ENCODE data around the gene TBCCD1. TPM values are rescaled to one million over a fixed set of nuclear protein-coding genes. Genes with fewer than 3 reads are reported as not detected.

The TBCCD1 gene
- total RNA-seq, 2 donors from 2014 or later: 11.9 to 14.0 TPM

DNA sequence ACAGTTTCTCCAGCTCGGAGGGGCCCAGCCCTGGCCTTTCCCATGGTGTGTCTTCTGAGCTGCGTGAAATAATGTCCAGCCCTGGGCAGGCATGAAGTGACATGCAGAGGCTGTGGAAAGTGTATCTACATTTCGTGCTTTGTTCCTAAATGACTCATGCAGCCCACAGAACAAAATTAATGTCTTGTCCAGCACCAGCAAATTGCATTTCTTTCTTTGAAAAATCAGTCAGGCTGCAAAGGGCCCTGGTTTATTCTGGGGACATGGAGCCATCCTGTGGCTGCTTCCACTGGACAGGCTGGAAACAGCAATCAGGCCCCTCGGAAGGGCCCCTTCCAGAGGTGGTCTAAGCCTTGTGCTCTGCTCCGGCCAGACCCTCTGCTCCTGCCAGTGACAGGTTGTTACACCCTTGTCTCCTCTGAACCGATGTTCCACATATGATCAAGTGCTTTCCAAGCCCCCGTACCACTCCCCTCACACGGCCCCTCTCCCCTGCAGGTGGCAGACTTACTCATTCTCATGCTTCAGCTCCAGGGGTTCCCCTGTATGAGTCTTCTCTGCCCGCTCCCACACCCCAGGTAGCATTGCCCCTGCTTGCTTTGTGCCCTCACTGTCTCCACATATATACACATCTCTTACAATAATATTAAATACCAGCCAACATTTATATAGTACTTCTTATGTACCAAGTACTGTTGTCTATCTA, 56.6 kb downstream of the TBCCD1 start:
- Mint-ChIP-seq H3K9me3 (no peaks in the 10 kb centered on the region), H3K27me3 (ENCODE audit: insufficient read depth) (peaks cover 7% of the 10 kb centered on the region), H3K36me3 (ENCODE audit: low read depth) (no peaks in the 10 kb centered on the region), H3K4me1 (no peaks in the 10 kb centered on the region), H3K4me3 (no peak overlapping the region), H3K27ac (no peak overlapping the region)
- H3K9me3 ChIP-seq (ENCODE audit: control insufficient read depth, low read length): no peaks in the 10 kb centered on the region
- no peaks in the 10 kb centered on the region for H3K27me3 ChIP-seq (ENCODE audit: control insufficient read depth, insufficient read depth, low read length, poor library complexity, severe bottlenecking)
- WGBS, 2 experiments (ENCODE audit: insufficient coverage in 1 of 2, insufficient read length in 1 of 2): 84 to 85% methylated on average over 7 to 9 of the region's 9 CpGs
- H3K4me3 ChIP-seq (ENCODE audit: low read length): no peak overlapping the region
- no peak overlapping the region for H3K9ac ChIP-seq (ENCODE audit: extremely low read depth, low read length, poor library complexity, severe bottlenecking)
- no peaks in the 10 kb centered on the region for H3K36me3 ChIP-seq (ENCODE audit: control insufficient read depth, insufficient read depth, low read length)
- peaks cover 3% of the 10 kb centered on the region for H3K4me1 ChIP-seq (ENCODE audit: control insufficient read depth, insufficient read depth, low read length)
- no peak for DNase-seq
- TF ChIP-seq CTCF (conservative IDR thresholded peaks at IDR 0.05): peak; percentile 38
- H3K27ac ChIP-seq (ENCODE audit: low read depth, low read length): no peak overlapping the region

- Mint-ChIP-seq H3K27me3 (ENCODE audit: insufficient read depth) (peaks cover 5% of the 10 kb centered on the region), H3K36me3 (ENCODE audit: low read depth) (no peaks in the 10 kb centered on the region), H3K9me3 (no peaks in the 10 kb centered on the region), H3K4me3 (no peak overlapping the region), H3K27ac (no peak overlapping the region), H3K4me1 (peaks cover 8% of the 10 kb centered on the region)
- TF ChIP-seq CTCF (conservative IDR thresholded peaks at IDR 0.05): no peak
- Histone ChIP-seq H3K36me3 (ENCODE audit: control insufficient read depth, insufficient read depth, low read length) (no peaks in the 10 kb centered on the region), H3K27me3 (ENCODE audit: control insufficient read depth, insufficient read depth, low read length, poor library complexity, severe bottlenecking) (no peaks in the 10 kb centered on the region), H3K4me3 (ENCODE audit: low read length) (no peak overlapping the region), H3K9me3 (ENCODE audit: control insufficient read depth, low read length) (no peaks in the 10 kb centered on the region), H3K4me1 (ENCODE audit: control insufficient read depth, insufficient read depth, low read length) (peaks cover 3% of the 10 kb centered on the region), H3K9ac (ENCODE audit: extremely low read depth, low read length, poor library complexity, severe bottlenecking) (no peak overlapping the region), H3K27ac (ENCODE audit: low read depth, low read length) (no peak overlapping the region)
- no peak for DNase-seq
- WGBS, 2 experiments (ENCODE audit: insufficient coverage in 1 of 2, insufficient read length in 1 of 2): 90% methylated on average over 2 of the region's 2 CpGs; no CpG with 5 or more reads in 1 of the 2 experiments
Measured at GRCh38 chr3:186509423-186509822, 57.7 kb downstream of the TBCCD1 start.

DNA sequence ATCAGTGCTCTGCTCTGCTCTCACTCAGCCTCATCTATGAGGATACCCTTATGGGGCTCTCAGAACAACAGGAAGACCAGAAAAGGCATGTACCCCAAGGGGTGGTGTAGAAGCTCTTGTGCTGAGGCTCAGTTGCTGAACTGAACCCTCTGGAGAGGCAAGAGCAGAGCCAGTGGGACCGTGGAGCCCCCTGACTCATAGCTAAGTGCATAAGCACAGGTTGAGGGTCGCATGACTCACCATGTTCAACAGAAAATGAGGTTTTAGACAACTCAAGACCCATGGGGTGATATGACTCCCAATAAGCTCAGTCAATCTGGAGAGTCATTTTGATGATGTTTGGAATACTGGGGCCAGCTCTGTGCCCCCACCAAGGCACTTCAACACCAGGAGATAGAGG, 60.3 kb downstream of the TBCCD1 start:
- WGBS, 2 experiments (ENCODE audit: insufficient coverage in 1 of 2, insufficient read length in 1 of 2): 89 to 93% methylated on average over 2 of the region's 2 CpGs
- no peak overlapping the region for H3K4me3 Mint-ChIP-seq
- no peak for TF ChIP-seq CTCF (conservative IDR thresholded peaks at IDR 0.05)
- no peak overlapping the region for H3K27ac Mint-ChIP-seq
- Histone ChIP-seq H3K9ac (ENCODE audit: extremely low read depth, low read length, poor library complexity, severe bottlenecking) (no peak overlapping the region), H3K9me3 (ENCODE audit: control insufficient read depth, low read length) (no peaks in the 10 kb centered on the region), H3K27me3 (ENCODE audit: control insufficient read depth, insufficient read depth, low read length, poor library complexity, severe bottlenecking) (no peaks in the 10 kb centered on the region), H3K27ac (ENCODE audit: low read depth, low read length) (no peak overlapping the region), H3K4me1 (ENCODE audit: control insufficient read depth, insufficient read depth, low read length) (peaks cover 20% of the 10 kb centered on the region), H3K4me3 (ENCODE audit: low read length) (no peak overlapping the region), H3K36me3 (ENCODE audit: control insufficient read depth, insufficient read depth, low read length) (no peaks in the 10 kb centered on the region)
- no peaks in the 10 kb centered on the region for H3K27me3 Mint-ChIP-seq (ENCODE audit: insufficient read depth)
- no peak for DNase-seq
- H3K4me1 Mint-ChIP-seq: peaks cover 33% of the 10 kb centered on the region
- H3K9me3 Mint-ChIP-seq: no peaks in the 10 kb centered on the region
- H3K36me3 Mint-ChIP-seq (ENCODE audit: low read depth): no peaks in the 10 kb centered on the region
